ENCODE data around the gene EPHB6.

EPHB6 gene

GRCh38 chr7:142908921-142909890 is 54.3 kb downstream of the EPHB6 start:
- POLR2A ChIA-PET (ENCODE audit: low non-redundant PET) = no interaction called here
- peak; percentile 7 for DNase-seq (ENCODE audit: low spot score)
- CTCF ChIA-PET = no interaction called here
- H3K27ac ChIP-seq = no peak overlapping the region
- TF ChIP-seq CTCF (conservative IDR thresholded peaks at IDR 0.05; ENCODE audit: low read depth) = peak; percentile 23; the same call in 1 of the 2 replicates

GRCh38 chr7:142910031-142910433 is 55.2 kb downstream of the EPHB6 start:
- DNase-seq (ENCODE audit: low spot score) = no peak
- no peak for TF ChIP-seq CTCF (conservative IDR thresholded peaks at IDR 0.05; ENCODE audit: low read depth)
- CTCF ChIA-PET = no interaction called here
- no peak overlapping the region for H3K27ac ChIP-seq
- POLR2A ChIA-PET (ENCODE audit: low non-redundant PET) = no interaction called here

GRCh38 chr7:142910481-142910880 is 55.6 kb downstream of the EPHB6 start:
- no peak overlapping the region for H3K27ac ChIP-seq
- ChIA-PET CTCF (no interaction called here), POLR2A (ENCODE audit: low non-redundant PET) (no interaction called here)
- DNase-seq (ENCODE audit: low spot score) = no peak
- TF ChIP-seq CTCF (conservative IDR thresholded peaks at IDR 0.05; ENCODE audit: low read depth) = no peak

GRCh38 chr7:142913051-142913450 is 58.2 kb downstream of the EPHB6 start:
- TF ChIP-seq CTCF (conservative IDR thresholded peaks at IDR 0.05; ENCODE audit: low read depth) = no peak
- ChIA-PET POLR2A (ENCODE audit: low non-redundant PET) (no interaction called here), CTCF (no interaction called here)
- no peak for DNase-seq (ENCODE audit: low spot score)
- no peak overlapping the region for H3K27ac ChIP-seq

GRCh38 chr7:142913566-142913965 is 58.7 kb downstream of the EPHB6 start:
- TF ChIP-seq CTCF (conservative IDR thresholded peaks at IDR 0.05; ENCODE audit: low read depth) = no peak
- no peak for DNase-seq (ENCODE audit: low spot score)
- ChIA-PET POLR2A (ENCODE audit: low non-redundant PET) (no interaction called here), CTCF (no interaction called here)
- no peak overlapping the region for H3K27ac ChIP-seq

GRCh38 chr7:142914121-142914520 is 59.2 kb downstream of the EPHB6 start:
- CTCF ChIA-PET = no interaction called here
- TF ChIP-seq CTCF (conservative IDR thresholded peaks at IDR 0.05; ENCODE audit: low read depth) = no peak
- no peak for DNase-seq (ENCODE audit: low spot score)
- POLR2A ChIA-PET (ENCODE audit: low non-redundant PET) = no interaction called here
- no peak overlapping the region for H3K27ac ChIP-seq

Measured in RWPE1 (cell line).